Endothelial cell of umbilical vein (primary cell): ENCODE measurements around the gene RIPOR3.

ENCODE experiments used
- EZH2 ChIP-seq: IDR thresholded peaks from 2 replicates; pipeline ENCODE4 v1.6.1; 2012; ENCODE audit warnings: borderline replicate concordance, low read depth, mild to moderate bottlenecking, moderate library complexity, low read length, inconsistent platforms; ENCODE audit not compliant: severe bottlenecking
- POLR2A ChIP-seq: IDR thresholded peaks from 2 replicates; pipeline ENCODE4 v1.6.1; 2012; ENCODE audit warnings: low read depth, mild to moderate bottlenecking, control low read depth, low read length
- POLR2AphosphoS5 ChIP-seq: IDR thresholded peaks from 2 replicates; pipeline ENCODE4 v1.6.1; 2012; ENCODE audit warnings: low read depth, mild to moderate bottlenecking, control low read depth, low read length, moderate library complexity; ENCODE audit not compliant: insufficient read depth
- TF ChIP-seq, protein P1 (sequence below), 2 donors: IDR thresholded peaks; 1 replicate in 1 of 2; 2 replicates in 1 of 2; pipeline ENCODE4 v1.5.1; 2011; ENCODE audit warnings: low read length in 2 of 2, mild to moderate bottlenecking in 2 of 2, moderate library complexity in 2 of 2, control low read depth in 1 of 2, inconsistent platforms in 1 of 2, low read depth in 1 of 2; ENCODE audit not compliant: insufficient read depth in 1 of 2; ENCODE audit errors: extremely low read depth in 1 of 2
- TF ChIP-seq, protein P2 (sequence below): IDR thresholded peaks from 2 replicates; pipeline ENCODE4 v1.6.1; 2011; ENCODE audit not compliant: insufficient read depth, insufficient read length

GRCh38 chr20:50709636-50709973 is 18.3 kb upstream of the RIPOR3 start:
- TF ChIP-seq, protein P1, sequence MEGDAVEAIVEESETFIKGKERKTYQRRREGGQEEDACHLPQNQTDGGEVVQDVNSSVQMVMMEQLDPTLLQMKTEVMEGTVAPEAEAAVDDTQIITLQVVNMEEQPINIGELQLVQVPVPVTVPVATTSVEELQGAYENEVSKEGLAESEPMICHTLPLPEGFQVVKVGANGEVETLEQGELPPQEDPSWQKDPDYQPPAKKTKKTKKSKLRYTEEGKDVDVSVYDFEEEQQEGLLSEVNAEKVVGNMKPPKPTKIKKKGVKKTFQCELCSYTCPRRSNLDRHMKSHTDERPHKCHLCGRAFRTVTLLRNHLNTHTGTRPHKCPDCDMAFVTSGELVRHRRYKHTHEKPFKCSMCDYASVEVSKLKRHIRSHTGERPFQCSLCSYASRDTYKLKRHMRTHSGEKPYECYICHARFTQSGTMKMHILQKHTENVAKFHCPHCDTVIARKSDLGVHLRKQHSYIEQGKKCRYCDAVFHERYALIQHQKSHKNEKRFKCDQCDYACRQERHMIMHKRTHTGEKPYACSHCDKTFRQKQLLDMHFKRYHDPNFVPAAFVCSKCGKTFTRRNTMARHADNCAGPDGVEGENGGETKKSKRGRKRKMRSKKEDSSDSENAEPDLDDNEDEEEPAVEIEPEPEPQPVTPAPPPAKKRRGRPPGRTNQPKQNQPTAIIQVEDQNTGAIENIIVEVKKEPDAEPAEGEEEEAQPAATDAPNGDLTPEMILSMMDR (IDR thresholded peaks at IDR 0.05; ENCODE audit: extremely low read depth in 1 of 2, insufficient read depth in 1 of 2, low read depth in 1 of 2, low read length in 2 of 2), result no peak
- TF ChIP-seq POLR2A (no peak), POLR2AphosphoS5 (no peak), EZH2 (no peak)
- TF ChIP-seq, protein P2, sequence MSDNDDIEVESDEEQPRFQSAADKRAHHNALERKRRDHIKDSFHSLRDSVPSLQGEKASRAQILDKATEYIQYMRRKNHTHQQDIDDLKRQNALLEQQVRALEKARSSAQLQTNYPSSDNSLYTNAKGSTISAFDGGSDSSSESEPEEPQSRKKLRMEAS, result no peak
